Epithelial cell of esophagus (primary cell): ENCODE results near the gene L1CAM.
"Not testable (repeated sequence)": the region's sequence is repeated elsewhere in the genome, so short reads cannot be mapped to it uniquely, and the experiment has no call there.

Experiments
- DNase-seq: peaks from one replicate; pipeline ENCODE4 v3.0.0; 2010; ENCODE audit warnings: low read depth
- H3K4me3 ChIP-seq: 2 replicates; pipeline ENCODE4 v1.5.1; 2011; ENCODE audit warnings: mild to moderate bottlenecking, low read length, control low read depth
- CTCF ChIP-seq: IDR thresholded peaks from 2 replicates; pipeline ENCODE4 v1.5.1; 2011; ENCODE audit warnings: low read depth, mild to moderate bottlenecking, low read length, control low read depth, inconsistent platforms; ENCODE audit not compliant: insufficient read depth; ENCODE audit errors: missing control alignments

L1CAM gene

DNA sequence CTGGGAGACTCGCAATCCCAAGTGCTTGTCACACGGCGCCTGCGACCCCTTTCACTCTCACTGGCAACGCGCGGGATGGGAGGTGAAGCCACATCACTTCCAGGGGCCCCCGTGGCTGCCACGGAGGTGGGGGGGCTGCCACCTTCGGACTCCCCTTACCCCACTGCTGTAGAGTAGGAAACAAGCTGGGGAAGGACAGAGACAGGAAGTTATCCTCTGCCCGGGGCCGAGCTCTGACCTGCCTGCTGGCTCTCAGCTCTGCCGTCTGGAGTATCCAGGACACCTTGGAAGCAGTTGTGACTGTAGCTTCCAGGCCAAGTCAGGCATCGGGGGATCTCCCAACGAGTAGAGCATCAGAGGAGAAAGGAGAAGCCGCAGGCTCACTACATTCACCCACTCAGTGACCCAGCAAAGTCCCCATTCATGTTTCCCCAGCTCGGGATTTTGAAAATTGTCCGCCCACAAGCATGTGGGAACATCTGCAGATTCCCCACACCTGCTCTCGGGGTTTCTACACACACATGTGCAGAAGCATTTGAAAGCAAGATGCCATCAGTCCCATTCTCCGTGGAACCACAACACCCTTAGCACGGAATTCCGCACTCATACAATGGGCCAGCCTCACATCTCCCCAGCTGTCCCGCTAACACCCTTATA, 66.5 kb downstream of the L1CAM start:
- H3K4me3 ChIP-seq = no peak overlapping the region
- no peak for DNase-seq
- TF ChIP-seq CTCF = no peak

GRCh38 chrX:153818571-153819383, 67.2 kb downstream of the L1CAM start:
- no peak overlapping the region for H3K4me3 ChIP-seq
- no peak for TF ChIP-seq CTCF
- DNase-seq = no peak

- H3K4me3 ChIP-seq, DNase-seq: not testable (repeated sequence)
Measured at GRCh38 chrX:153818064-153818463, 67.9 kb downstream of the L1CAM start.

DNA sequence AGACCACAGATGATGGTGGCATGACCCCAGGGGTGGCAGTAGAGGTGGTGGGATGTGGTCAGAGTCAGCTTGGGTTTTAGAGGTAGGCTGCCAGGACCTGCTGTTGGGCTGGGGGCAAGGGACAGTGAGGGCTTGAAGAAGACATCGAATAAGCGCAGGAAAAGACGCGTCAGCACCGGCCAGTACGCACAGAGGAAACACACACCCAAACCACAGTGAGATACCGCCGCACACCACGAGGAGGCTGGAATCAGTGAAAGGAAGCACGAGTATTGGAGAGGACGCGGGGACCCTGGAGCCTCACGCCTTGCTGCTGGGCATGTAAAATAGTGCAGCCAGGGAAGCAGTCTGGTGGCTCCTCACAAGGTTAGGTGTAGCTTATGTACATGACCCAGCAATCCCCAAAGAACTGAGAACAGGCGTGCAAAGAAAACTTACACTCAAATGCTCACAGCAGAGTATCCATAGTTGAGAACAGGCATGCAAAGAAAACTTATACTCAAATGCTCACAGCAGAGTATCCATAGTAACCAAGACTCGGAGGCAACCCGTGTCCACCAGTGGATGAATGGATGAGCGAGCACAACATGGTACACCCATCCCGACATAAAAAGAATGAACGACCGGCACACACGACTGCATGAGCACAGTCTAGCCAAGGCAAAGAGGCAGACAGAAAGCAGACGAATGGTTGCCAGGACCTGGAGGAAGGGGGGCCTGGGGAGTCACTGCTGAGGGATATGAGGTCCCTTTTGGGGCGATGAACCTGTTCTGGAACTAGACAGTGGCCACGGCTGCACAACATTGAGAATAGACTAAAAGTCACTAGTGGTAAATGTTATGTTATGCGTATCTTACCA, 68.9 kb downstream of the L1CAM start:
- no peak overlapping the region for H3K4me3 ChIP-seq
- no peak for TF ChIP-seq CTCF
- DNase-seq = no peak

- no peak for TF ChIP-seq CTCF
- H3K4me3 ChIP-seq = no peak overlapping the region
- no peak for DNase-seq
Measured at GRCh38 chrX:153814591-153815315, 71.2 kb downstream of the L1CAM start.

DNA sequence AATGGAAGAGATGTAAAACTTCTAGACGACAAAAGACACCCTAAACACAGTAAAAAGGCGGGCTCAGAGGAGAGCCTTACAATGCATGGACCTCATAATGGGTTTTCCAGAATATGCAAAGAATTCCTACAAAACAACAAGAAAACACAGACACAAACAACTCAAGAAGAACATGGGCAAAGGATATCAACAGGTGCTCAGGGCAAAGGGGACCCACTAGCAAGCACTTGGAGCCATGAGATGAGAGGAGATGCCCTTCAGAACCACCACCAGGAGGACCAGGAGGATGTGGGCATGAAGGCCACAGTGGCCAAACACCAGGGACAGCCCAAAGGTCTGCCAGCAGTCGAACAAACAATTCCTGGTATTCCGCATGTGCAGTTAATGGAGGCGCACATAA, 72.8 kb downstream of the L1CAM start:
- DNase-seq = no peak
- TF ChIP-seq CTCF = no peak

More for the DNA sequence above, 72.8 kb downstream of the L1CAM start:
- no peak overlapping the region for H3K4me3 ChIP-seq
